ENCODE results near the gene AACS. TPM values are rescaled to one million over a fixed set of nuclear protein-coding genes. Genes with fewer than 3 reads are reported as not detected.

Gene AACS
- 17.8 and 22.1 TPM in 2 replicates for total RNA-seq (2014; rRNA removed; shearing (Covaris generic); ENCODE audit: low replicate concordance)

- Histone ChIP-seq H3K36me3 (ENCODE audit: insufficient read depth, low read length) (no peaks in the 10 kb centered on the region), H2AFZ (ENCODE audit: low read length) (peak within 1 kb of the TSS; percentile 84; the same call in 1 of the 2 replicates), H4K20me1 (ENCODE audit: insufficient read depth, low read depth, low read length) (peaks cover 4% of the 10 kb centered on the region; the same call in 1 of the 2 replicates), H3K27ac (ENCODE audit: low read length) (no peak within 1 kb of the TSS), H3K27me3 (ENCODE audit: low read length) (no peaks in the 10 kb centered on the region), H3K9ac (ENCODE audit: low read length) (peak within 1 kb of the TSS; percentile 82), H3K4me2 (ENCODE audit: low read depth, low read length, poor library complexity, severe bottlenecking) (peak within 1 kb of the TSS; percentile 82), H3K79me2 (ENCODE audit: low read length) (0 out of 2 replicates have a peak, but pooled peaks cover 4% of the 10 kb centered on the region), H3K4me3 (ENCODE audit: low read length) (peak within 1 kb of the TSS; percentile 74), H3K9me3 (ENCODE audit: low read length) (no peaks in the 10 kb centered on the region), H3K4me1 (ENCODE audit: low read length) (peaks cover 19% of the 10 kb centered on the region), H3K9me2 (replicated peaks; ENCODE audit: insufficient read depth, low read length) (no peaks in the 10 kb centered on the region)
- DNase-seq = peak; percentile 88
Measured at GRCh38 chr12:125065021-125065918, at the start of gene AACS. AACS (plus strand) TSS chr12:125065435; CDS start chr12:125065585, 150 bp downstream.

GRCh38 chr12:125015680-125016310 is 49.4 kb upstream of the AACS start:
- Histone ChIP-seq H3K36me3 (ENCODE audit: insufficient read depth, low read length) (peaks cover 58% of the 10 kb centered on the region), H3K27me3 (ENCODE audit: low read length) (no peaks in the 10 kb centered on the region), H4K20me1 (ENCODE audit: insufficient read depth, low read depth, low read length) (peaks cover 25% of the 10 kb centered on the region; the same call in 1 of the 2 replicates), H3K79me2 (ENCODE audit: low read length) (peaks cover 68% of the 10 kb centered on the region), H3K4me3 (ENCODE audit: low read length) (no peak overlapping the region), H2AFZ (ENCODE audit: low read length) (no peak overlapping the region), H3K9ac (ENCODE audit: low read length) (no peak overlapping the region), H3K9me2 (replicated peaks; ENCODE audit: insufficient read depth, low read length) (no peaks in the 10 kb centered on the region), H3K4me2 (ENCODE audit: low read depth, low read length, poor library complexity, severe bottlenecking) (no peak overlapping the region), H3K27ac (ENCODE audit: low read length) (peak overlapping the region; percentile 69; the same call in 1 of the 2 replicates), H3K9me3 (ENCODE audit: low read length) (no peaks in the 10 kb centered on the region), H3K4me1 (ENCODE audit: low read length) (peaks cover 52% of the 10 kb centered on the region)
- no peak for DNase-seq

- Histone ChIP-seq H3K9me3 (ENCODE audit: low read length) (no peaks in the 10 kb centered on the region), H4K20me1 (ENCODE audit: insufficient read depth, low read depth, low read length) (peaks cover 9% of the 10 kb centered on the region; the same call in 1 of the 2 replicates), H3K27me3 (ENCODE audit: low read length) (no peaks in the 10 kb centered on the region), H3K4me3 (ENCODE audit: low read length) (no peak overlapping the region), H3K27ac (ENCODE audit: low read length) (no peak overlapping the region), H3K4me2 (ENCODE audit: low read depth, low read length, poor library complexity, severe bottlenecking) (no peak overlapping the region), H3K4me1 (ENCODE audit: low read length) (peaks cover 32% of the 10 kb centered on the region), H3K36me3 (ENCODE audit: insufficient read depth, low read length) (peaks cover 61% of the 10 kb centered on the region), H2AFZ (ENCODE audit: low read length) (no peak overlapping the region), H3K9ac (ENCODE audit: low read length) (no peak overlapping the region), H3K9me2 (replicated peaks; ENCODE audit: insufficient read depth, low read length) (no peaks in the 10 kb centered on the region), H3K79me2 (ENCODE audit: low read length) (peaks cover 63% of the 10 kb centered on the region)
- DNase-seq = no peak
Measured at GRCh38 chr12:125017801-125018200, 47.4 kb upstream of the AACS start.

GRCh38 chr12:125018356-125018755 is 46.9 kb upstream of the AACS start:
- Histone ChIP-seq H3K79me2 (ENCODE audit: low read length) (peaks cover 68% of the 10 kb centered on the region), H3K9me2 (replicated peaks; ENCODE audit: insufficient read depth, low read length) (no peaks in the 10 kb centered on the region), H3K36me3 (ENCODE audit: insufficient read depth, low read length) (peaks cover 66% of the 10 kb centered on the region)

GRCh38 chr12:125021096-125021495 is 44.1 kb upstream of the AACS start:
- Histone ChIP-seq H3K27ac (ENCODE audit: low read length) (no peak overlapping the region), H3K4me3 (ENCODE audit: low read length) (no peak overlapping the region), H3K27me3 (ENCODE audit: low read length) (no peaks in the 10 kb centered on the region), H3K9me2 (replicated peaks; ENCODE audit: insufficient read depth, low read length) (no peaks in the 10 kb centered on the region), H3K4me1 (ENCODE audit: low read length) (no peaks in the 10 kb centered on the region; the same call in 1 of the 2 replicates), H3K79me2 (ENCODE audit: low read length) (peaks cover 49% of the 10 kb centered on the region), H3K9ac (ENCODE audit: low read length) (no peak overlapping the region), H2AFZ (ENCODE audit: low read length) (no peak overlapping the region), H4K20me1 (ENCODE audit: insufficient read depth, low read depth, low read length) (no peaks in the 10 kb centered on the region), H3K4me2 (ENCODE audit: low read depth, low read length, poor library complexity, severe bottlenecking) (no peak overlapping the region), H3K36me3 (ENCODE audit: insufficient read depth, low read length) (peaks cover 55% of the 10 kb centered on the region), H3K9me3 (ENCODE audit: low read length) (no peaks in the 10 kb centered on the region)
- no peak for DNase-seq

More at GRCh38 chr12:125018356-125018755, 46.9 kb upstream of the AACS start:
- H3K27ac ChIP-seq (ENCODE audit: low read length) = no peak overlapping the region
- no peak for DNase-seq
- H4K20me1 ChIP-seq (ENCODE audit: insufficient read depth, low read depth, low read length) = peaks cover 9% of the 10 kb centered on the region; the same call in 1 of the 2 replicates
- no peak overlapping the region for H3K4me2 ChIP-seq (ENCODE audit: low read depth, low read length, poor library complexity, severe bottlenecking)
- no peaks in the 10 kb centered on the region for H3K9me3 ChIP-seq (ENCODE audit: low read length)
- H3K4me1 ChIP-seq (ENCODE audit: low read length) = peaks cover 27% of the 10 kb centered on the region
- no peak overlapping the region for H3K4me3 ChIP-seq (ENCODE audit: low read length)
- H3K9ac ChIP-seq (ENCODE audit: low read length) = no peak overlapping the region
- H2AFZ ChIP-seq (ENCODE audit: low read length) = no peak overlapping the region
- no peaks in the 10 kb centered on the region for H3K27me3 ChIP-seq (ENCODE audit: low read length)

- no peak overlapping the region for H2AFZ ChIP-seq (ENCODE audit: low read length)
- no peak for DNase-seq
- H3K4me2 ChIP-seq (ENCODE audit: low read depth, low read length, poor library complexity, severe bottlenecking) = no peak overlapping the region
- H3K79me2 ChIP-seq (ENCODE audit: low read length) = peaks cover 52% of the 10 kb centered on the region
- no peaks in the 10 kb centered on the region for H3K27me3 ChIP-seq (ENCODE audit: low read length)
- no peaks in the 10 kb centered on the region for H3K4me1 ChIP-seq (ENCODE audit: low read length)
- no peaks in the 10 kb centered on the region for H3K9me2 ChIP-seq (replicated peaks; ENCODE audit: insufficient read depth, low read length)
- H3K4me3 ChIP-seq (ENCODE audit: low read length) = no peak overlapping the region
- H3K27ac ChIP-seq (ENCODE audit: low read length) = no peak overlapping the region
- peaks cover 58% of the 10 kb centered on the region for H3K36me3 ChIP-seq (ENCODE audit: insufficient read depth, low read length)
- no peaks in the 10 kb centered on the region for H4K20me1 ChIP-seq (ENCODE audit: insufficient read depth, low read depth, low read length)
- no peaks in the 10 kb centered on the region for H3K9me3 ChIP-seq (ENCODE audit: low read length)
- H3K9ac ChIP-seq (ENCODE audit: low read length) = no peak overlapping the region
Measured at GRCh38 chr12:125021771-125022170, 43.5 kb upstream of the AACS start.

- H2AFZ ChIP-seq (ENCODE audit: low read length) = no peak overlapping the region
- peaks cover 50% of the 10 kb centered on the region for H3K79me2 ChIP-seq (ENCODE audit: low read length)
- H3K9me3 ChIP-seq (ENCODE audit: low read length) = no peaks in the 10 kb centered on the region
- H3K4me3 ChIP-seq (ENCODE audit: low read length) = no peak overlapping the region
- no peak overlapping the region for H3K4me2 ChIP-seq (ENCODE audit: low read depth, low read length, poor library complexity, severe bottlenecking)
- H3K36me3 ChIP-seq (ENCODE audit: insufficient read depth, low read length) = peaks cover 62% of the 10 kb centered on the region
- no peaks in the 10 kb centered on the region for H3K4me1 ChIP-seq (ENCODE audit: low read length)
- H3K27me3 ChIP-seq (ENCODE audit: low read length) = no peaks in the 10 kb centered on the region
- H3K9me2 ChIP-seq (replicated peaks; ENCODE audit: insufficient read depth, low read length) = no peaks in the 10 kb centered on the region
- H3K9ac ChIP-seq (ENCODE audit: low read length) = no peak overlapping the region
- peaks cover 3% of the 10 kb centered on the region; the same call in 1 of the 2 replicates for H4K20me1 ChIP-seq (ENCODE audit: insufficient read depth, low read depth, low read length)
- DNase-seq = no peak
- no peak overlapping the region for H3K27ac ChIP-seq (ENCODE audit: low read length)
Measured at GRCh38 chr12:125023065-125023464, 42.2 kb upstream of the AACS start.
